Activated T-cell treated with anti-CD3 and anti-CD28 coated beads, Interleukin-2, amount 50 U/mL, for 1 hour (primary cell): ENCODE data around the gene TSC22D4.

ENCODE experiments used
- DNase-seq: peaks from one replicate; pipeline ENCODE4 v3.0.0-alpha.2; 2020

TSC22D4 gene

DNA sequence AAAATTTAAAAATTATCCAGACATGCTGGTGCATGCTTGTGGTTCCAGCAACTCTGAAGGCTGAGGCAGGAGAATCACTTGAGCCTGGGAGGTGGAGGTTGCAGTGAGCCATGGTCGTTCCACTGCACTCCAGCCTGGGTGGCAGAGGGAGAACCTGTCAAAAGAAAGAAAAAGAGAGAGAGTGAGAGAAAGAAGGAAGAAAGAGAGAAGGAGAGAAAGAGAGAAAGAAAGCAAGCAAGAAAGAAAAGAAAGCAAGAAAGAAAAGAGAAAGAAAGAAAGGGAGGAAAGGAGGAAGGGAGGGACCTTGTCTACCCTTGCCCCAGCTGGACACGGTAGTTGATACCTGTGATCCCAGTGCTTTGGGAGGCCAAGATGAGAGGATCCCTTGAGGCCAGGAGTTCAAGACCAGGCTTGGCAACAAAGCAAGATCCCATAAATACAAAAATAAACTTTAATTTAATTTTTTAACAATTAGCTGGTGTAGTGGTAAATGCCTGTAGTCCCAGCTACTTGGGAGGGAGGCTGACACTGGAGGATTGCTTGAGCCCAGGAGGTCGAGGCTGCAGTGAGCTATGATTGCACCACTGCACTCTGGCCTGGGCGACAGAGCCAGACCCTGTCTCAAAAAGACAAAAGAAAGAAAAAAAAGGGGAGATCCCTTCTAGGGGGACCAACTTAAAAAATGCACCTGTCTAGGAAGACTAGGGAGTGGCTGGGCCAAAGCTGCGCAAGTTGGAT, 13.9 kb upstream of the TSC22D4 start:
- DNase-seq, result no peak

DNA sequence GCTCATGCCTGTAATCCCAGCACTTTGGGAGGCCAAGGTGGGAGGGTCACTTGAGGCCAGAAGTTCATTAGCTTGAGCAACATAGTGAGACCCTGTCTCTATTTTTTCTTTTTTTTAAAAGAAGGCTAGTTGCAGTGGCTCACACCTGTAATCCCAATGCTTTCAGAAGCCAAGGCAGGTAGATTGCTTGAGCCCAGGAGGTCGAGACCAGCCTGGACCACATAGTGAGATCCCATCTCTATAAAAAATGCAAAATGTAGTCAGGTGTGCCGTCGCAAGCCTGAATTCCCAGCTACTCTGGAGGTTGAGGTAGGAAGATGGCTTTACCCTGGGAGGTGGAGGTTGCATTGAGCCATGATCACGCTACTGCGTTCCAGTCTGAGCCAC, 12.2 kb upstream of the TSC22D4 start:
- no peak for DNase-seq

DNA sequence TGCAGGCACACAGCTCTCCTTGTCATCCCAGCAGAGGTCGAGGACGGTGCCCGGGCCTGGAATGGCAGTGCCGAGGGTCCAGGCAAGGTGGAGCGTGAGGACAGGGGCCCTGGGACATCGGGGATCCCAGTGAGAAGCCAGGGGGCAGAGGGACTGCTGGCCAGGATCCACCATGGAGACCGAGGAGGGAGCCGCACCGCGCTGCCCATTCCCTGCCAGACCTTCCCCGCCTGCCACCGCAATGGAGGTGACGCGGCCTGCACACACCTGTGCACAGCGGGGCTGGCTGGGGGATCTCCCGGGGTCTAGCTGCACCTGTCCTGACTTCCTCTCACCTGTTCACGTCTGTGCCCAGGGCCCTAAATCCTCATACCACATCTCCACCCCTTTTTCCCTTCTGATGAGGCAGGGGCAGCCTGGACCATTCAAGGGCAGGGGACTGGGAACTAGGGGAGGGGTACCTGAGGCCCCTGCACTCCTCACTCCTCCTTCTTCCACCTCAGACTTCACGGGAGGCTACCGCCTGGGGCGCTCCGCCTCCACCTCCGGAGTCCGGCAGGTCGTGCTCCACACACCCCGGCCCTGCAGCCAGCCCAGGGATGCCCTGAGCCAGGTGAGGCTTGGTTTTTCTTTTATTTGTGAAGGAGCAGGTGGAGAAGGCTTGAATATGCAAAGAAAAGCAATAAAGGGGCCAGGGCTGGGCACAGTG, 11.6 kb upstream of the TSC22D4 start:
- DNase-seq, result no peak

DNA sequence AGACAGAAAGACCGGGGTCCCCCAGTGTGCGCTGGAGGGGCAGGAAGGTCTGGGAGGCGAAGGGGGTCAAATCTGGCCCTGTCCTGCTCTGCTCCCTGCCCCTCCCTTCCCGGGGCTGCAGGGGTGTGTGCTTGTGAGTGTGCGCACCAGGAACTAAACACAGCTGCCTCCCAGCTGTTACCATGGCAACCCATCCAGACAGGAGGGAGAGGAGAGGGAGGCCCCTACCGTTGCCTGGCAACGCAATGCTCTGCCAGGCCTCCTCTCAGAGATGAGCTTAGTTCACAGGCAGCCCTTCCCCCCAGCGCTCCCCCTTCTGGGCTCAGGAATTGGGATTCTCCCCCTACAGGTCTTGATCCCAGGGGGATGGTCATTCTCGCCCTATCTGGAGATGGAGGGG, 10.8 kb upstream of the TSC22D4 start:
- no peak for DNase-seq

DNA sequence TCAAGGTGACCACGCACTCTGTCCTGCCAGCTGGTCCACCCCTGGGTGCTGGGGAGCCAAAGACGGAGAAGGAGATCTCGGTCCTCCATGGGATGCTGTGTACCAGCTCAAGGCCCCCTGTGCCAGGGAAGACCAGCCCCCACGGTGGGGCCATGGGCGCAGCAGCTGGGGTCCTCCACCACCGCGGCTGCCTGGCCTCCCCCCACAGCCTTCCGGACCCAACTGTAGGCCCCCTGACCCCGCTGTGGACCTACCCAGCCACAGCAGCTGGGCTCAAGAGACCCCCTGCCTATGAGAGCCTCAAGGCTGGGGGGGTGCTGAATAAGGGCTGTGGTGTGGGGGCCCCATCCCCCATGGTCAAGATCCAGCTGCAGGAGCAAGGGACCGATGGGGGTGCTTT, 10.1 kb upstream of the TSC22D4 start:
- DNase-seq, result no peak

DNA sequence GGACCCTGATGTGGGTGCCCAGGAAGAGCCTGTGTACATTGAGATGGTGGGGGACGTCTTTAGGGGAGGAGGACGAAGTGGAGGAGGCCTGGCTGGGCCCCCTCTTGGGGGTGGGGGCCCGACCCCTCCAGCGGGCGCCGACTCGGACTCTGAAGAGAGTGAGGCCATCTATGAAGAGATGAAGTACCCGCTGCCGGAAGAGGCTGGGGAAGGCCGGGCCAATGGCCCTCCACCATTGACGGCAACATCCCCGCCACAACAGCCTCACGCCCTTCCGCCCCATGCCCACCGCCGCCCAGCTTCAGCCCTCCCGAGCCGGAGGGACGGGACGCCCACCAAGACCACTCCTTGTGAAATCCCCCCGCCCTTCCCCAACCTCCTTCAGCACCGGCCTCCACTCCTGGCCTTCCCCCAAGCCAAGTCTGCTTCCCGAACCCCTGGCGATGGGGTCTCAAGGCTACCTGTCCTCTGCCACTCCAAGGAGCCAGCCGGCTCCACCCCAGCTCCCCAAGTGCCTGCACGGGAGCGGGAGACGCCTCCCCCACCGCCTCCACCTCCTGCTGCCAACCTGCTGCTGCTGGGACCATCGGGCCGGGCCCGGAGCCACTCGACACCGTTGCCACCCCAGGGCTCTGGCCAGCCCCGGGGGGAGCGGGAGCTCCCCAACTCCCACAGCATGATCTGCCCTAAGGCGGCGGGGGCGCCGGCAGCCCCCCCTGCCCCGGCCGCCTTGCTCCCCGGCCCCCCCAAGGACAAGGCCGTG, 9.5 kb upstream of the TSC22D4 start:
- no peak for DNase-seq

DNA sequence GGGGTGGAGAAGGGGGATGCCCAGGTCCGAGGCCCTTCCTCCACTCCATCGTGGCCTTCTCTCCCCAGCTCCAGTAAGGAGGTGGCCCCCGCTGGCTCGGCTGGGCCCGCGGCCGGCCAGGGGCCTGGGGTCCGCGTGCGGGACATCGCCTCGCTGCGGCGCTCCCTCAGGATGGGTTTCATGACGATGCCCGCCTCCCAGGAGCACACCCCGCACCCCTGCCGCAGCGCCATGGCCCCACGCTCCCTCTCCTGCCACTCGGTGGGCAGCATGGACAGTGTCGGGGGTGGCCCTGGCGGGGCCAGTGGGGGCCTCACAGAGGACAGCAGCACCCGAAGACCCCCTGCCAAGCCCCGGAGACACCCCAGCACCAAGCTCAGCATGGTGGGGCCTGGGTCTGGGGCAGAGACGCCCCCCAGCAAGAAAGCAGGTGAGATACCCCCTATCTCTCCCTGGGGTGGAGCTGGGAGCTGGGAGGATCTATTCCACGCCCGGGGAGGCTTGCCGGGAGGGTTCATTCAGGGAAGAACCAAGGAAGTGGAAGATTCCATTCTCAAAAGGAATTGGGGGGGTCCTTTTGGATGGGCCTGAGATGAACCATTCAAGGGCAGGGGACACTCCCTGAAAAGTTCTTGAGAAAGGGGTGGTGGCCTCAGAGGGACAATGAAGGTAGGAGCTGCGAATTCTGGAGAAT, 7.9 kb upstream of the TSC22D4 start:
- no peak for DNase-seq

DNA sequence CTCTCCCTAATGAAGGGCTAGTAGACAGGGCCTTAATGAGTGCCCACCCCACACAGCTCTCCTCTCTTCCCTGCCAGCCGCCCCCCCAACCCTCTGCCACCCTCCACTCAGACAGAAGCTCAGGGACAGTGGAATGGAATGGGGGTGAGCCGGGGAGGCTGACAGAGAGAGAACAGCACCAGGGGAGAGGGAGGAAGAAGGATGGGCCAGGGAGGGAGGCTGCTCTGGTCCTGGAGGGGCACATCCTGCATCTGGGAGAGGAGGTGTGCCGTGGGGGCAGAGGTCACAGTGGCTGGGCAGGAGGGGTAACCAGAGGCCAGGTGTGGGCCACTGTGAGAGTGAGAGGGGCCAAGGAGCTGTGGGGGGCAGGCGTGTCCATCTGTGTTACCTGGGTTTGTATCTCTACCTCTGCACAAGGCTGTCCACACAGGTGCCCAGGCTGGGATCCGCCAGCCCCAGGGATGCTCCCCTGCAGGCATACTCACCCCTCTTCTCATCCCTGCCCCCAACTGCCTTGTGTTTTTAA, 7.2 kb upstream of the TSC22D4 start:
- no peak for DNase-seq

DNA sequence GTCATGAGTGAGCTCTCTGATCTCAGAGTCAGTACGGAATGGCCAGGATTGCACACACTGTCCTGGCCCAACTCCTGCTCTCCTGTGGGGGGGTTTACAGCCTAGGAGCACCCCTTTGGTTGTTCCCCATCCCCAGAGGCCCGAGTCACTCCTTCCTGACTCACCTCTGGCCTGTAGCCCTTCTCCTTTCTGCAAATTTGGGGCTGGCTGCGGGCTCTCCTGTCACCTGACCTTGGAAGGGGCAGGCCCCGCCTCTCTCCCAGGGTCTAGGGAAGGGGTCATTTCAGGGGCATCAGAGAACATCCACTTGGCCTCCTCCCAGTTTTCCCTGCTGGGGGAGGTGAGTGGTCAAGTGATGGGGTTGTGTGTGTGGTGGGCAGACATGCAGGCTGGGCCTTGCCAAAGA, 6.5 kb upstream of the TSC22D4 start:
- no peak for DNase-seq

DNA sequence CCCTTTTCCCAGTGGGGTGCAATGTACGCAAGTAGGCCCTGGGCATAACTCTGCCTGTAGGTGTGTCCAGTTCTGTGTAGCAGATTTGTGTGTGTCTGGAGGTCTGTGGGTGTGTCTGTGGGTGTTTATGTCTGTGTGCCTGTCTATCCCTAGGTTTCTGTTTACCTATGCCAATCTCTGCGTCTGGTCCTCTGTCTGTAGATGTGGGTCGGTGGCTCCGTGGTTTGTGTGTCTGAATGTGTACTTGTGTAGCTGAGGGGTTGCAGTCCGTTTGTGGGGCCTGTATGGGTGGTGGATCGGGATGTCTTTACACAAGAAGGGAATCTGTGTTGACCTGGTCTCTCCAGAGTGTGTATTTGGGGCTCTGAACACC, 5.6 kb upstream of the TSC22D4 start:
- no peak for DNase-seq

DNA sequence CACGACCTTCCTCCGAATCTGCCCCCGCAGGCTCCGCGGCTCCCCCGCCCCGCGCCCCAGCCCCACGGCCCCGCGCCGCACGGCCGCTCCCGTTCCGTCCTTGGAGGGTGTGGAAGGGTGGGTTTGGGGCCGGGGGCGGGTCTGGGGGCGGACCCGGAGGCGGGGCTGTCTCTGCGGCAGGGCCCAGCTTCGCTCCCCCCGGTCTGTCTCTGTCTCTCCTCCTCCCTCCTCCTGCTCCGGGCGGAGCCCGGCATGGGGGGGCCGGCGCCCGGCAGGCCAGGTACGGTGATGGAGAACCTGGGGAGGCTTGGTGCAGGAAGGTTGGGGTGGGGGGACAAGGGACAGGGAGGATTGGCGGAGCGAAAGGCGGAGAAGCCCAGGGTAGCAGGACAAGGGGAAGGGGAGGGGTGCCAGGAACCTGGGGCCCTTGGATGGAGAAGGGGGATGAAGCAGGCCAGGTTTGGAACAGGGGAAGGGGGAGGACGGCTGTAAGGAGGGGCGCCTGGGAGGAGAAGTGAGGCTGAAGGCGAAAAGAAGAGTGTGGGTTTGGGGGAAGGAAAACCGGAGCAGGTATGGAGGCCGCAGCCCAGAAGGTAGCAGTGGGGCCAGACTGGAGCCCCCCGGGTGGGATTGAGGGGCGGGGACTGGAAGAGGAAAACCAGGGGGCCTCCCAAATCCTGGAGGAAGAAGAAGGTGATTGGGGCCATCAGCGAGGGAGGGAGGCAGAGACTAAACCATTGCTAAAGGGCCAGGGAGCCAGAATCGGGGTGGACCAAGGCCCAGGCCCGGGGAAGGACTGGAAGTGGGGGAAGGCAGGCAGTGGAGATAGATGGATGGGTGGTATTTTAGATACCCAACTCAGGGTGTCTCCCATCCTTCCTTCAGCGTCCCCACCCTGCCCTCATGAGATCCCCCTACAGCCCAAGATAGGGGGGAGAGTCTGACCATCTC, 5.0 kb upstream of the TSC22D4 start, which contains the start of gene NYAP1:
Gene NYAP1, plus strand, starts transcription at position 206 of the 951 bp plus-strand sequence. CDS start 1,385 bp downstream, outside the sequence.
- DNase-seq, result peak; percentile 75

DNA sequence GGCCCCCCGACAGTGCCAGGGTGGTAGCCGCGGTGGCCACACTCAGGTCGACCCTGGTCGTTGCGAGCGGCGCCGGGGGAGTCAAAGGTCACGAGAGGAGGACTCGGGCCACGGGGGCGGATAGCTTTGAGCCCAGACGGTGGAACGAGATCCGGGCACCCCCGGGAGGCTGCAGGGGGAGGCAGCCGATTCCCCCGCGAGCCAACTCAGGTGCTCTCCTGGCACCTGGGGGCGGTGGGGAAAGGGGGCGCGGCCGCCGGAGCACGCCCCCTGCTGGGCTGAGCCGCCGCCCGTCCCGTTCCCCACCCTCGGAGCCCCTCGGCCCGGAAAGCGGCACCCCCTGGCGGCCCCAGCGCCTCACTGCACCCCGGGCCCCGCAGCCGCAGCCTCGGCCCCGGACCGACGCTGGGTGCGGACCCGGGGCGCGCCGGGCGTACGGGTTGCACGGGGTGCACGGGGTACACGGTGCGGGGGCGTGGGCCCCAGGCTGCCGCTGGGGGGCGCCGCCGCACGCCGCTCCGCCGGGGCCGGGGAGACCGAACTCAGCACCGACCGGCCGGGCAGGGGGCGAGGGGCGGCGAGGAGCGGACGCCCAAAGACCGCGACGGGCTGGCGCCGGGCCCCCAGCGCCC, 4.2 kb upstream of the TSC22D4 start:
- DNase-seq, result peak; percentile 92

DNA sequence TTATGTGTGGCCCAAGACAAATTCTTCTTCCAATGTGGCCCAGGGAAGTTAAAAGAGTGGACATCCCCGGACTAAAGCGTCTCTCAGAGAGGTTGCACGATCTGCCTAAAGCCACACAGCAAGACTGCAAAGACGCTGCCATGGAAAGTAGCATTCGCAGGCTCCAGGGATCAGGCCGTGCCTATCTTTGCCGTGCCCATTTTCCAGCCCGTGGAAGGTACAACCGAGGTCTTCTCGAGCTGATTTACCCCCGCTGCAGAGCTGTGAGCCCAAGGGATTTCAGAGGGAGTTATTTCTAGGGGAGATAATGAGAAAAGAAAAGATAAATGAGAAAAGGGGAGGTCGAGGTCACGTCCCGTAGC, 3.7 kb upstream of the TSC22D4 start:
- DNase-seq, result no peak

DNA sequence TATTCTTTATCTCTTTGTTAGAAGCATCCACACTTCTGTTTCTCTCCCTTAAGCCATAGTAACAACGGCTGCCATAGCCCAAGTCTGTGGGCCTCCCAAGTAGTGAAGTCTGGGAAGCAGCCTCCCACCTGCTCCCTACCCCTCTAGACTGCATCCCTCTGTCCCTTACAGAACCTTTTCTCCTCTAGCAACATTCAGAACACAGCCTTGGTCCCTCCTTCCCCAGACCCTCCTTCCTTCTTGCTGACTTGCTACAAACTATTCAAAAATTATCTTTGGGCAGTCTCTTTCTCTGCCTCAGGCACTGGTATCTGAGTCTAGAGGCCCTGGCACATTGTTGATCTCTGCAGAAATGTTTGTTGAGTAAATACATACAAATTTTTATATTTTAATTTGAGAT, 2.5 kb upstream of the TSC22D4 start:
- no peak for DNase-seq

DNA sequence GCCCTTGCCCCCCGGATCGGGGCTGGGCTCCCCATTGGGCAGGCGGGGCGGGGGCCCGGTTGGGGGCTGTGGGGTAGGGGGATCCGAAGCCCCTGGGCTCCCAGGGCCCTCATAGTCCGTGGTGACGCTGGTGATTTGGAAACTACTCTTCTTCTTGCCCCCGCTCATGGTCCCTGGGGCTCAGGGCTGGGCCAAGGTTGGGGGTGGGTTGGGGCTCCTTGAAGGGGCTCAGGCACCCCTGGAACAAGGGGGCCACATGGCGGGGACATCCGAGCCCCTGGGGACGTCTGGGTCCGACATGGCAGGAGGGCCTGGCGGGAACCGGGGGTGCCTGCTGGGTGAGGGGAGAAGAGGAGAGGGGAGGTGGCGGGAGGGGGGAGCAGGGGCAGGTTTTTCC, 1.1 kb downstream of the TSC22D4 start:
- peak; percentile 33 for DNase-seq

DNA sequence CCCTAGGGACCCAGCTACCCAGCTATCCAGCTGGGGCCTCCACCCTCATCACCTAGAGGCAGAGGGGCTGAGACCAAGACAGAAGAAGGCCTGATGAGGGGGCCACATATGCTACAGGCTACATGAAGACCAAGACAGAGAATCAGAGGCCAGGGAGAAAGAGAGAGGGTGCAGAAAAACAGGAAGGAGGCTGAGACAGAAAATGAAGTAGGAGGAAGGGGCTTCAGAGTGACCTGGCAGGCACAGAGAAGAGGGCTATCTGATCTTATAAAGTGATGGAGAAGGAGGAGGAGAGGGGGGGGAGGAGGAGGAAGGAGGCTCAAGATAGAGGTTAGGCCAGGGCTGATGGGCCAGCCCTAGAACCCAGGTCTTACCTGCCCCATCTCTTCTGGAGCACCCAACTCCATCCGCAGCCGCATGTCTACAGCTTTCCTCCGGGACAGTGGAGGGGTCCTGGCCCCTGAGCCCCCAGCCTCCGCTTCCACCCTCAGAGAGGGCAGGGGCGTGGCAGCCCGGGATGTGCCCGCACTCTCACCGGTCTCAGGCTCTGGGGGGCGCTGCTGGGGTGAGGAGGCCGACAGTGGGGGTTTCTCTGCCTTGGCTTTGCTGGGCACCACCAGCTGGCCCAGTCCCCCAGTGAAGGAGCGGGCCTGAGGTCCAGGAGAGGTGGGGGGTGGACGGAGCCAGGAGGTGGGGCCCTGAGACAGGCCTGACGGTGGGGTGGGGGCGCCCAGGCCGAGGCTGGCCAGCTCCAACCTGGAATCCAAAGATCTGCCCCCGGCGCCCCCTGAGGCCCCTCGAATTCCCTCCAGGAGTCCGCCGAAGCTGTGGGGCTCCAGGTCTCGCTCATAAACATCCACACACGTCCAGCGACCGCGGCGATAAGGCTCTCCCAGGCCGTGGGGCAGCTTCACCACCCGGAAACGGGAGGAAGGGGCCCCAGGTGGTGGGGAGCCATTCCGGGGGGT, 1.8 kb downstream of the TSC22D4 start:
- peak; percentile 56 for DNase-seq

DNA sequence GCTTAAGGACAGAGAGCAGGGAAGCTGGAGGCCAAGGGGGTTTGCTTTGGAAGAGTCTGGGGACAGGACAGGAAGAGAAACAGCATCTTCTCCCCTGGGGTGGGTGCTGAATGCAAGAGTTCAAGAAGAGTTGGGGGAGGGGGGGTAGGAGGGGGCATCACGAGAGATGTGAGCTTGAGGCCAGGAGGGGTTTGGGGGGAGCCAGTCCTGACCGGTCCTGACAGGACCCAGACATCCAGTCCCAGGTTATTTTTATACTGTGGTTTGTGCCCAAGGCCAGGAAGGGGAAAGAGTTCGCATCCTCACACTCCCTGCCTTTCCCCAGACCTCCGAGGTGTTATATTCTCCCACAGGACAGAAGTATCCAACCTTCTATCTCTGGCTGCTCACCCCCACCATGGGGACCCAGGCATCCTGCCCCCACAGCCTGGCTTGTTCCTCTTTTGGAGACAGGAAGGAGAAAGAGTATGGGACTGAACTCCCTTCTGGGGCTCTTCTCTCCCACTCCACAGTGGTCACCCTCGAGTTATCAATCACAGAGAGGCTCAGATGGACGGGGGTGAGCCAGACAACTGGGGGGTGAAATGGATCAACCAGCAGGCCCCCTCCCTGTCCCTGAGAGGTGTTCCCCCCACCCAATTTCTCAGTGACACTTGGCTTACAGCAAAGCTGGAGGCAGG, 2.8 kb downstream of the TSC22D4 start:
- no peak for DNase-seq

DNA sequence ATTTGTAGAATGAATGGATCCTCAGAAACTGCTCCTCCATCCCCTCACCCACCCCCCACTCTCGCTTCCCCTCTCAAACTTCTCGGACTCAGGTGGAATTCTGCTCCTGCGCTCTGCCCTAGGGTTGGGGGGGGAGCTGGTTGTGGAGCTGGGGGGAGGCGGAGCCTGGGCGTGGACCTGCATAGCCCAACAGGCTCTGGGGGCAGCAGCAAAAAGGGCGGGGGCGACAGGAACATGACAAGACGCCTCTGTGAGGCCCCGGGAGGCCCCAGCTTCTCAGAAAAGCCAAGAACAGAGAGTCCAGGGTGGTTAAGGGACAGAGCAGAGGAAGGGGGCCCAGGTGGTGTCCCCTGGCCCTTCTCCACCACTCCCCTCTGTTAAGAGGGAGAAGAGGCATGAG, 3.5 kb downstream of the TSC22D4 start:
- no peak for DNase-seq

DNA sequence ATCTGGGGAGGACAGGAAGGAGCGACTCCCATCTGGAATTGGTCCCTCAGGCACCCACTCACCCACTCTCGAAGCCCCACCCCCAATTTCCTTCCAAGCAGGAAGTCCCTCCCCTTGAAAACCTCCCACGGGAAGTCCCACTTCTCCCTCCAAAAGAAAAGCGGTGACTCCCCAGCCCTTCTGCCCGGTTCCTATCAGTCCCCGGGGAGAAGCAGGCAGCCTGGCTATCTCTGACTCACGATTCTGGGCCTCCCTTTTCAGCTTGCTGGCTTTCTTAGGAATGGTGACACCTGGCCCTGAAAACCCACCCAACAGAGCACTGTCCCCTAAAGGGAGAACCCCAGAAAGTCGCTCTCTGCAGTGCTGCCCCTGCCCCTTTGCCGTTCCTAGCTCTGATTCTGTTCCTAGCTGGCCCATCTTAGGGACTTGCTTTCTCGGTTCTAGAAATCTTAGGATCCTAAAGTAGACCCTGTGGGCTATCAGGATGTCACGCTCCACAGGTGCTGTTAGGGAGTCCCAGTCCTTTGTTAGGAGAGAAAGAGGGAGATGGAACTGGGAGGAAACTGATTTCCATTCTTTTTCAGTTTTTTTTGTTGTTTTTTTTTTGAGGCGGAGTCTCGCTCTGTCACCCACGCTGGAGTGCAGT, 6.0 kb downstream of the TSC22D4 start:
- no peak for DNase-seq
